HCT116 (cell line): ENCODE data around the gene ARHGEF17. TPM values are rescaled to one million over a fixed set of nuclear protein-coding genes. Genes with fewer than 3 reads are reported as not detected.

Experiments used
- ATAC-seq: fragments of 200-7000 bp; cut with Tn5 transposase; 2 replicates; pipeline ENCODE4 v1.9.1; 2020; ENCODE audit warnings: mild to moderate bottlenecking, moderate library complexity
- BruUV-seq: library from RNA; stranded (reverse); fragments of 400-500 nt; replicated peaks from 2 replicates; lab custom pipeline; 2021; lab: Mats Ljungman, UMichigan
- CTCF ChIA-PET: fragments of 300-600 bp; sonication (Branson Sonifier 250); formaldehyde crosslinking; loops from one replicate; lab custom pipeline; 2021; ENCODE audit warnings: antibody characterized with exemption; lab: Charles Lee
- POLR2A ChIA-PET: fragments of 300-600, 350-600 bp; sonication (Branson Sonifier 250); formaldehyde crosslinking; loops from one replicate; lab custom pipeline; 2021; ENCODE audit warnings: antibody characterized with exemption; lab: Charles Lee
- RAD21 ChIA-PET, 2 experiments: fragments of 300-600 bp; sonication (Branson Sonifier 250); formaldehyde crosslinking; loops; one replicate each; lab custom pipeline; 2023; ENCODE audit warnings: low total read pairs in 2 of 2; ENCODE audit not compliant: uncharacterized antibody in 2 of 2, unreplicated experiment in 2 of 2, low non-redundant PET in 1 of 2; lab: Charles Lee
- DNase-seq: peaks from one replicate; pipeline ENCODE4 v3.0.0-alpha.2; 2010; ENCODE audit warnings: low read depth, low spot score
- H2AFZ ChIP-seq: fragments of 200-600 bp; shearing (Covaris generic), sonication (generic); 2 replicates; pipeline ENCODE4 v1.6.1; 2017; ENCODE audit warnings: low read depth, mixed run types, mixed read lengths, antibody characterized with exemption, low read length; ENCODE audit not compliant: poor library complexity, severe bottlenecking
- H3K27ac ChIP-seq: 2 replicates; pipeline ENCODE4 v1.5.1; 2012; ENCODE audit warnings: low read depth, low read length
- H3K27me3 ChIP-seq: fragments of 200-600 bp; sonication (generic); 2 replicates; pipeline ENCODE4 v1.6.1; 2016; ENCODE audit warnings: mixed run types, low read length, mixed read lengths; ENCODE audit not compliant: insufficient read depth
- H3K36me3 ChIP-seq, 2 experiments: fragments of 200-500 bp in 1 of 2; fragments of 200-600 bp in 1 of 2; sonication (Bioruptor generic) in 1 of 2; sonication (generic) in 1 of 2; 2 replicates each; pipeline versions ENCODE4 v1.5.1 to v1.6.1; 2014 to 2016; ENCODE audit warnings: low read length in 2 of 2, inconsistent platforms in 1 of 2, mixed read lengths in 1 of 2, mixed run types in 1 of 2; ENCODE audit not compliant: insufficient read depth in 2 of 2, control insufficient read depth in 1 of 2
- H3K4me1 ChIP-seq, 2 experiments: fragments of 200-600 bp in 1 of 2; sonication (generic) in 1 of 2; 2 replicates each; pipeline versions ENCODE4 v1.5.1 to v1.6.1; 2012 to 2017; ENCODE audit warnings: low read length in 2 of 2, inconsistent platforms in 1 of 2, mild to moderate bottlenecking in 1 of 2, mixed read lengths in 1 of 2, mixed run types in 1 of 2, moderate library complexity in 1 of 2; ENCODE audit not compliant: insufficient read depth in 2 of 2, control insufficient read depth in 1 of 2
- H3K4me2 ChIP-seq: fragments of 200-600 bp; sonication (generic); 2 replicates; pipeline ENCODE4 v1.6.1; 2017; ENCODE audit warnings: mixed run types, low read length, mixed read lengths
- H3K4me3 ChIP-seq, 2 experiments: fragments of 200-600 bp in 1 of 2; sonication (generic) in 1 of 2; replicated peaks in 1 of 2; 2 replicates each; pipeline ENCODE4 v1.5.1; 2011 to 2016; ENCODE audit warnings: low read length in 2 of 2, control low read depth in 1 of 2, low read depth in 1 of 2, mild to moderate bottlenecking in 1 of 2, mixed read lengths in 1 of 2, mixed run types in 1 of 2
- H3K79me2 ChIP-seq: fragments of 200-600 bp; sonication (generic); 2 replicates; pipeline ENCODE4 v1.6.1; 2017; ENCODE audit warnings: mild to moderate bottlenecking, mixed run types, low read length, moderate library complexity, mixed read lengths; ENCODE audit not compliant: insufficient read depth
- H3K9ac ChIP-seq: fragments of 200-600 bp; sonication (generic); 2 replicates; pipeline ENCODE4 v1.6.1; 2016; ENCODE audit warnings: low read length, mixed read lengths
- H3K9me2 ChIP-seq: fragments of 200-600 bp; sonication (generic), shearing (Covaris generic); 2 replicates; pipeline ENCODE4 v1.6.1; 2017; ENCODE audit warnings: mixed run types, mild to moderate bottlenecking, moderate library complexity; ENCODE audit not compliant: insufficient read depth
- H3K9me3 ChIP-seq, 2 experiments: fragments of 200-500 bp in 1 of 2; fragments of 200-600 bp in 1 of 2; sonication (Bioruptor generic) in 1 of 2; sonication (generic) in 1 of 2; 2 replicates each; pipeline ENCODE4 v1.6.1; 2014 to 2017; ENCODE audit warnings: low read length in 2 of 2, mixed read lengths in 2 of 2, inconsistent platforms in 1 of 2, low read depth in 1 of 2, mild to moderate bottlenecking in 1 of 2, mixed run types in 1 of 2, moderate library complexity in 1 of 2; ENCODE audit not compliant: control insufficient read depth in 1 of 2, insufficient read depth in 1 of 2
- H4K20me1 ChIP-seq: fragments of 200-600 bp; sonication (generic), shearing (Covaris generic); 2 replicates; pipeline ENCODE4 v1.6.1; 2017; ENCODE audit warnings: mixed run types, mild to moderate bottlenecking, moderate library complexity; ENCODE audit not compliant: insufficient read depth
- CBX3 ChIP-seq: IDR thresholded peaks from 2 replicates; pipeline ENCODE4 v1.6.1; 2012; ENCODE audit warnings: low read depth
- CTCF ChIP-seq, 3 experiments: fragments of 200-600 bp in 1 of 3; sonication (generic) in 1 of 3; IDR thresholded peaks in 2 of 3; conservative IDR thresholded peaks in 1 of 3; 2 replicates each; pipeline ENCODE4 v1.5.1; 2012 to 2017; ENCODE audit warnings: low read depth in 2 of 3, low read length in 2 of 3, antibody characterized with exemption in 1 of 3, borderline replicate concordance in 1 of 3, control low read depth in 1 of 3, mild to moderate bottlenecking in 1 of 3, mixed read lengths in 1 of 3, mixed run types in 1 of 3, moderate library complexity in 1 of 3; ENCODE audit not compliant: insufficient read depth in 1 of 3
- EGR1 ChIP-seq: IDR thresholded peaks from 2 replicates; pipeline ENCODE4 v1.6.1; 2012; ENCODE audit warnings: low read depth
- ELF1 ChIP-seq: IDR thresholded peaks from 2 replicates; pipeline ENCODE4 v1.6.1; 2012; ENCODE audit warnings: low read depth, borderline replicate concordance
- MAX ChIP-seq: IDR thresholded peaks from 2 replicates; pipeline ENCODE4 v1.6.1; 2012
- POLR2A ChIP-seq: IDR thresholded peaks from 2 replicates; pipeline ENCODE4 v1.7.0; 2011; ENCODE audit warnings: borderline replicate concordance; ENCODE audit not compliant: insufficient read depth, insufficient read length; ENCODE audit errors: extremely low read depth
- REST ChIP-seq: IDR thresholded peaks from 2 replicates; pipeline ENCODE4 v1.6.1; 2012; ENCODE audit warnings: low read depth
- SIN3A ChIP-seq: IDR thresholded peaks from 2 replicates; pipeline ENCODE4 v1.6.1; 2012; ENCODE audit warnings: low read depth
- SRF ChIP-seq: IDR thresholded peaks from 2 replicates; pipeline ENCODE4 v1.6.1; 2012; ENCODE audit warnings: low read depth
- TCF7L2 ChIP-seq: IDR thresholded peaks from 2 replicates; pipeline ENCODE4 v1.7.0; 2011; ENCODE audit warnings: borderline replicate concordance, inconsistent platforms; ENCODE audit not compliant: insufficient read depth, insufficient read length; ENCODE audit errors: extremely low read depth
- ZBTB33 ChIP-seq: IDR thresholded peaks from 2 replicates; pipeline ENCODE4 v1.6.1; 2011; ENCODE audit warnings: mild to moderate bottlenecking, low read length, moderate library complexity; ENCODE audit not compliant: insufficient replicate concordance; ENCODE audit errors: extremely low read depth
- ZFX ChIP-seq: fragments of 450-650 bp; IDR thresholded peaks from 2 replicates; pipeline ENCODE4 v1.6.1; 2017
- ZNF274 ChIP-seq: fragments of 200-500 bp; sonication (Bioruptor generic); IDR thresholded peaks from 2 replicates; pipeline ENCODE4 v1.6.1; 2014; ENCODE audit warnings: mild to moderate bottlenecking, low read depth, low read length, inconsistent platforms
- intact Hi-C: fragments of 100-400 bp; cut with micrococcal nuclease; formaldehyde crosslinking; loops from 2 replicates; pipeline ENCODE4 v1.10.0; 2022
- total RNA-seq: library from RNA; stranded (reverse); gene quantifications from one replicate; pipeline ENCODE4 v1.2.1, GENCODE V29; 2021; ENCODE audit not compliant: unreplicated experiment

ARHGEF17 gene
- total RNA-seq, 1 experiment from 2014 or later, result 18.2 TPM

GRCh38 chr11:73393011-73393380, 84.9 kb downstream of the ARHGEF17 start:
- peaks cover 2 to 12% of the 10 kb centered on the region in 2 experiments; a peak in 2 of 4 replicates for H3K36me3 ChIP-seq
- H3K9me3 ChIP-seq, result no peaks in the 10 kb centered on the region
- H2AFZ ChIP-seq, result no peak overlapping the region
- no peak overlapping the region for H3K4me3 ChIP-seq
- no peak for DNase-seq
- peak; percentile 4; the same call in 1 of the 2 replicates for ATAC-seq
- H3K9me2 ChIP-seq, result no peaks in the 10 kb centered on the region
- TF ChIP-seq MAX (no peak), CTCF (IDR thresholded peaks at IDR 0.05 in 2 of 3, conservative IDR thresholded peaks at IDR 0.05 in 1 of 3; ENCODE audit: borderline replicate concordance in 1 of 3, insufficient read depth in 1 of 3, low read depth in 2 of 3, low read length in 2 of 3) (no peak), ZNF274 (no peak), ZFX (no peak), SRF (no peak), SIN3A (no peak), EGR1 (no peak), ELF1 (no peak), REST (no peak), CBX3 (no peak), TCF7L2 (no peak), ZBTB33 (no peak), POLR2A (no peak)
- CTCF ChIA-PET, result interaction anchor here (0.9 to 2.3 kb wide), 19 partner anchors 8 to 268 kb away, joined by 3 to 62 read pairs (median 5); partner anchors contain the start of gene ARHGEF17
- BruUV-seq, result no TSS peak
- peaks cover 25% of the 10 kb centered on the region; the same call in 1 of the 2 replicates for H3K79me2 ChIP-seq
- no peak overlapping the region; the same call in 1 of the 2 replicates for H3K27ac ChIP-seq
- H4K20me1 ChIP-seq, result no peaks in the 10 kb centered on the region
- no peak overlapping the region for H3K4me2 ChIP-seq
- intact Hi-C loops, result loop anchor here (1.0 kb wide), 2 partner anchors 42 to 86 kb away; no protein-coding TSS in a partner anchor
- 0 out of 2 replicates have a peak overlapping the region, but pooled peaks have one; percentile 13 for H3K9ac ChIP-seq
- POLR2A ChIA-PET, result interaction anchor here (0.9 to 1.5 kb wide), 2 partner anchors 42 to 86 kb away, joined by 4 to 5 read pairs; no protein-coding TSS in a partner anchor
- peaks cover 0 to 11% of the 10 kb centered on the region in 2 experiments; a peak in 1 of 4 replicates for H3K4me1 ChIP-seq
- no peaks in the 10 kb centered on the region for H3K27me3 ChIP-seq
- RAD21 ChIA-PET, result interaction anchor here (0.5 to 1.5 kb wide), 5 partner anchors 33 to 86 kb away, joined by 3 to 9 read pairs (median 3); no protein-coding TSS in a partner anchor
